HCT116 (cell line): Measurements from ENCODE around the gene GPX5. TPM values are rescaled to one million over a fixed set of nuclear protein-coding genes. Genes with fewer than 3 reads are reported as not detected.

Source experiments
- ATAC-seq: fragments of 200-7000 bp; cut with Tn5 transposase; 2 replicates; pipeline ENCODE4 v1.9.1; 2020; ENCODE audit warnings: mild to moderate bottlenecking, moderate library complexity
- BruUV-seq: library from RNA; stranded (reverse); fragments of 400-500 nt; replicated peaks from 2 replicates; lab custom pipeline; 2021; lab: Mats Ljungman, UMichigan
- CTCF ChIA-PET: fragments of 300-600 bp; sonication (Branson Sonifier 250); formaldehyde crosslinking; loops from one replicate; lab custom pipeline; 2021; ENCODE audit warnings: antibody characterized with exemption; lab: Charles Lee
- POLR2A ChIA-PET: fragments of 300-600, 350-600 bp; sonication (Branson Sonifier 250); formaldehyde crosslinking; loops from one replicate; lab custom pipeline; 2021; ENCODE audit warnings: antibody characterized with exemption; lab: Charles Lee
- RAD21 ChIA-PET, 2 experiments: fragments of 300-600 bp; sonication (Branson Sonifier 250); formaldehyde crosslinking; loops; one replicate each; lab custom pipeline; 2023; ENCODE audit warnings: low total read pairs in 2 of 2; ENCODE audit not compliant: uncharacterized antibody in 2 of 2, unreplicated experiment in 2 of 2, low non-redundant PET in 1 of 2; lab: Charles Lee
- DNase-seq: peaks from one replicate; pipeline ENCODE4 v3.0.0-alpha.2; 2010; ENCODE audit warnings: low read depth, low spot score
- H2AFZ ChIP-seq: fragments of 200-600 bp; shearing (Covaris generic), sonication (generic); 2 replicates; pipeline ENCODE4 v1.6.1; 2017; ENCODE audit warnings: low read depth, mixed run types, mixed read lengths, antibody characterized with exemption, low read length; ENCODE audit not compliant: poor library complexity, severe bottlenecking
- H3K27ac ChIP-seq: 2 replicates; pipeline ENCODE4 v1.5.1; 2012; ENCODE audit warnings: low read depth, low read length
- H3K27me3 ChIP-seq: fragments of 200-600 bp; sonication (generic); 2 replicates; pipeline ENCODE4 v1.6.1; 2016; ENCODE audit warnings: mixed run types, low read length, mixed read lengths; ENCODE audit not compliant: insufficient read depth
- H3K36me3 ChIP-seq, 2 experiments: fragments of 200-500 bp in 1 of 2; fragments of 200-600 bp in 1 of 2; sonication (Bioruptor generic) in 1 of 2; sonication (generic) in 1 of 2; 2 replicates each; pipeline versions ENCODE4 v1.5.1 to v1.6.1; 2014 to 2016; ENCODE audit warnings: low read length in 2 of 2, inconsistent platforms in 1 of 2, mixed read lengths in 1 of 2, mixed run types in 1 of 2; ENCODE audit not compliant: insufficient read depth in 2 of 2, control insufficient read depth in 1 of 2
- H3K4me1 ChIP-seq, 2 experiments: fragments of 200-600 bp in 1 of 2; sonication (generic) in 1 of 2; 2 replicates each; pipeline versions ENCODE4 v1.5.1 to v1.6.1; 2012 to 2017; ENCODE audit warnings: low read length in 2 of 2, inconsistent platforms in 1 of 2, mild to moderate bottlenecking in 1 of 2, mixed read lengths in 1 of 2, mixed run types in 1 of 2, moderate library complexity in 1 of 2; ENCODE audit not compliant: insufficient read depth in 2 of 2, control insufficient read depth in 1 of 2
- H3K4me2 ChIP-seq: fragments of 200-600 bp; sonication (generic); 2 replicates; pipeline ENCODE4 v1.6.1; 2017; ENCODE audit warnings: mixed run types, low read length, mixed read lengths
- H3K4me3 ChIP-seq, 2 experiments: fragments of 200-600 bp in 1 of 2; sonication (generic) in 1 of 2; replicated peaks in 1 of 2; 2 replicates each; pipeline ENCODE4 v1.5.1; 2011 to 2016; ENCODE audit warnings: low read length in 2 of 2, control low read depth in 1 of 2, low read depth in 1 of 2, mild to moderate bottlenecking in 1 of 2, mixed read lengths in 1 of 2, mixed run types in 1 of 2
- H3K79me2 ChIP-seq: fragments of 200-600 bp; sonication (generic); 2 replicates; pipeline ENCODE4 v1.6.1; 2017; ENCODE audit warnings: mild to moderate bottlenecking, mixed run types, low read length, moderate library complexity, mixed read lengths; ENCODE audit not compliant: insufficient read depth
- H3K9ac ChIP-seq: fragments of 200-600 bp; sonication (generic); 2 replicates; pipeline ENCODE4 v1.6.1; 2016; ENCODE audit warnings: low read length, mixed read lengths
- H3K9me2 ChIP-seq: fragments of 200-600 bp; sonication (generic), shearing (Covaris generic); 2 replicates; pipeline ENCODE4 v1.6.1; 2017; ENCODE audit warnings: mixed run types, mild to moderate bottlenecking, moderate library complexity; ENCODE audit not compliant: insufficient read depth
- H3K9me3 ChIP-seq, 2 experiments: fragments of 200-500 bp in 1 of 2; fragments of 200-600 bp in 1 of 2; sonication (Bioruptor generic) in 1 of 2; sonication (generic) in 1 of 2; 2 replicates each; pipeline ENCODE4 v1.6.1; 2014 to 2017; ENCODE audit warnings: low read length in 2 of 2, mixed read lengths in 2 of 2, inconsistent platforms in 1 of 2, low read depth in 1 of 2, mild to moderate bottlenecking in 1 of 2, mixed run types in 1 of 2, moderate library complexity in 1 of 2; ENCODE audit not compliant: control insufficient read depth in 1 of 2, insufficient read depth in 1 of 2
- H4K20me1 ChIP-seq: fragments of 200-600 bp; sonication (generic), shearing (Covaris generic); 2 replicates; pipeline ENCODE4 v1.6.1; 2017; ENCODE audit warnings: mixed run types, mild to moderate bottlenecking, moderate library complexity; ENCODE audit not compliant: insufficient read depth
- CBX3 ChIP-seq: IDR thresholded peaks from 2 replicates; pipeline ENCODE4 v1.6.1; 2012; ENCODE audit warnings: low read depth
- CEBPB ChIP-seq: IDR thresholded peaks from 2 replicates; pipeline ENCODE4 v1.6.1; 2012; ENCODE audit warnings: low read depth
- CTCF ChIP-seq, 3 experiments: fragments of 200-600 bp in 1 of 3; sonication (generic) in 1 of 3; IDR thresholded peaks in 2 of 3; conservative IDR thresholded peaks in 1 of 3; 2 replicates each; pipeline ENCODE4 v1.5.1; 2012 to 2017; ENCODE audit warnings: low read depth in 2 of 3, low read length in 2 of 3, antibody characterized with exemption in 1 of 3, borderline replicate concordance in 1 of 3, control low read depth in 1 of 3, mild to moderate bottlenecking in 1 of 3, mixed read lengths in 1 of 3, mixed run types in 1 of 3, moderate library complexity in 1 of 3; ENCODE audit not compliant: insufficient read depth in 1 of 3
- MAX ChIP-seq: IDR thresholded peaks from 2 replicates; pipeline ENCODE4 v1.6.1; 2012
- SP1 ChIP-seq: IDR thresholded peaks from 2 replicates; pipeline ENCODE4 v1.6.1; 2012; ENCODE audit warnings: low read depth
- SRF ChIP-seq: IDR thresholded peaks from 2 replicates; pipeline ENCODE4 v1.6.1; 2012; ENCODE audit warnings: low read depth
- TCF7L2 ChIP-seq: IDR thresholded peaks from 2 replicates; pipeline ENCODE4 v1.7.0; 2011; ENCODE audit warnings: borderline replicate concordance, inconsistent platforms; ENCODE audit not compliant: insufficient read depth, insufficient read length; ENCODE audit errors: extremely low read depth
- YY1 ChIP-seq: IDR thresholded peaks from 2 replicates; pipeline ENCODE4 v1.6.1; 2011; ENCODE audit warnings: low read length, low read depth, moderate library complexity, mild to moderate bottlenecking; ENCODE audit not compliant: insufficient replicate concordance; ENCODE audit errors: extremely low read depth
- intact Hi-C: fragments of 100-400 bp; cut with micrococcal nuclease; formaldehyde crosslinking; loops from 2 replicates; pipeline ENCODE4 v1.10.0; 2022
- total RNA-seq: library from RNA; stranded (reverse); gene quantifications from one replicate; pipeline ENCODE4 v1.2.1, GENCODE V29; 2021; ENCODE audit not compliant: unreplicated experiment

GPX5 gene
- total RNA-seq, 1 experiment from 2014 or later, result not detected

GRCh38 chr6:28485482-28485881 lies 40.2 kb upstream of the GPX5 start (continued):
- TF ChIP-seq TCF7L2 (no peak), SP1 (no peak)

- ATAC-seq (no peak), DNase-seq (no peak)
- Histone ChIP-seq H3K4me3 (no peak overlapping the region), H3K27ac (no peak overlapping the region), H3K27me3 (no peaks in the 10 kb centered on the region), H3K9me3 (no peaks in the 10 kb centered on the region), H3K36me3 (no peaks in the 10 kb centered on the region), H3K4me1 (peaks cover 6 to 13% of the 10 kb centered on the region in 2 experiments; a peak in 3 of 4 replicates), H3K79me2 (no peaks in the 10 kb centered on the region), H3K9ac (no peak overlapping the region), H4K20me1 (no peaks in the 10 kb centered on the region), H3K4me2 (no peak overlapping the region), H2AFZ (no peak overlapping the region), H3K9me2 (no peaks in the 10 kb centered on the region)
- RAD21 ChIA-PET, result no interaction called here
- TF ChIP-seq SRF, result no peak
- no peak for TF ChIP-seq CTCF (IDR thresholded peaks at IDR 0.05 in 2 of 3, conservative IDR thresholded peaks at IDR 0.05 in 1 of 3; ENCODE audit: borderline replicate concordance in 1 of 3, insufficient read depth in 1 of 3, low read depth in 2 of 3, low read length in 2 of 3)
- TF ChIP-seq CEBPB, result no peak
- no peak for TF ChIP-seq MAX
- TF ChIP-seq TCF7L2, result no peak
- TF ChIP-seq YY1, result no peak
- no peak for TF ChIP-seq CBX3
- no TSS peak for BruUV-seq
- CTCF ChIA-PET, result no interaction called here
- intact Hi-C loops, result no loop called here
- POLR2A ChIA-PET, result no interaction called here
These were observed 39.1 kb upstream of the GPX5 start for GRCh38 chr6:28486533-28486932.
